Mucosa of descending colon (tissue), 3 donors: ENCODE data around the gene SYNDIG1. TPM values are rescaled to one million over a fixed set of nuclear protein-coding genes. Genes with fewer than 3 reads are reported as not detected.

ENCODE experiments used
- ATAC-seq: fragments of 200-7000 bp; cut with Tn5 transposase; one replicate; pipeline ENCODE4 v1.9.1; 2020; ENCODE audit warnings: mild to moderate bottlenecking, moderate library complexity
- DNase-seq, 3 donors: peaks; one replicate each; pipeline ENCODE4 v3.0.0-alpha.2; 2020
- H3K36me3 ChIP-seq: fragments of 200-600 bp; one replicate; pipeline ENCODE4 v1.8.0; 2021; ENCODE audit warnings: low read depth, mild to moderate bottlenecking
- H3K4me1 ChIP-seq: fragments of 200-600 bp; one replicate; pipeline ENCODE4 v1.8.0; 2021; ENCODE audit warnings: low read depth, mild to moderate bottlenecking
- H3K4me3 ChIP-seq: fragments of 200-600 bp; one replicate; pipeline ENCODE4 v1.8.0; 2021; ENCODE audit warnings: mild to moderate bottlenecking
- H3K9me3 ChIP-seq: fragments of 200-600 bp; one replicate; pipeline ENCODE4 v1.8.0; 2021; ENCODE audit warnings: mild to moderate bottlenecking
- CTCF ChIP-seq: fragments of 200-600 bp; IDR thresholded peaks from one replicate; pipeline ENCODE4 v1.8.0; 2022; ENCODE audit warnings: antibody characterized with exemption, mild to moderate bottlenecking
- intact Hi-C, 2 donors: fragments of 100-400 bp; cut with DNase I in 1 of 2; cut with micrococcal nuclease in 1 of 2; formaldehyde crosslinking; loops; one replicate each; pipeline versions ENCODE4 v1.11.0 to v1.11.1; 2022; cut with DNase I, micrococcal nuclease
- total RNA-seq, 3 donors: library from RNA; stranded (reverse); fragmentation: NEBNext Ultra II Directional in 2 of 3; extraction: Animal tissue kit (Norgen Biotek cat#: 25700) in 2 of 3; gene quantifications; one replicate each; pipeline versions ENCODE4 v1.2.1 to v1.2.4, GENCODE V29; 2021 to 2023
- donor health status: DM: no; HTN: no; CAD: no; lungs with moderate emphysema.
- donor health status: DM: no; HTN: no; CAD: no.
- donor health status: DM: no; HTN: yes; CAD: no.

The SYNDIG1 gene
- total RNA-seq, 3 donors from 2014 or later: 0.12 to 0.46 (median 0.35) TPM

GRCh38 chr20:24521032-24521431, 51.6 kb downstream of the SYNDIG1 start:
- Histone ChIP-seq H3K36me3 (no peaks in the 10 kb centered on the region), H3K4me3 (no peak overlapping the region), H3K4me1 (no peaks in the 10 kb centered on the region), H3K9me3 (no peaks in the 10 kb centered on the region)
- intact Hi-C loops: no loop called here
- no peak for DNase-seq
- no peak for ATAC-seq
- no peak for TF ChIP-seq CTCF

DNA sequence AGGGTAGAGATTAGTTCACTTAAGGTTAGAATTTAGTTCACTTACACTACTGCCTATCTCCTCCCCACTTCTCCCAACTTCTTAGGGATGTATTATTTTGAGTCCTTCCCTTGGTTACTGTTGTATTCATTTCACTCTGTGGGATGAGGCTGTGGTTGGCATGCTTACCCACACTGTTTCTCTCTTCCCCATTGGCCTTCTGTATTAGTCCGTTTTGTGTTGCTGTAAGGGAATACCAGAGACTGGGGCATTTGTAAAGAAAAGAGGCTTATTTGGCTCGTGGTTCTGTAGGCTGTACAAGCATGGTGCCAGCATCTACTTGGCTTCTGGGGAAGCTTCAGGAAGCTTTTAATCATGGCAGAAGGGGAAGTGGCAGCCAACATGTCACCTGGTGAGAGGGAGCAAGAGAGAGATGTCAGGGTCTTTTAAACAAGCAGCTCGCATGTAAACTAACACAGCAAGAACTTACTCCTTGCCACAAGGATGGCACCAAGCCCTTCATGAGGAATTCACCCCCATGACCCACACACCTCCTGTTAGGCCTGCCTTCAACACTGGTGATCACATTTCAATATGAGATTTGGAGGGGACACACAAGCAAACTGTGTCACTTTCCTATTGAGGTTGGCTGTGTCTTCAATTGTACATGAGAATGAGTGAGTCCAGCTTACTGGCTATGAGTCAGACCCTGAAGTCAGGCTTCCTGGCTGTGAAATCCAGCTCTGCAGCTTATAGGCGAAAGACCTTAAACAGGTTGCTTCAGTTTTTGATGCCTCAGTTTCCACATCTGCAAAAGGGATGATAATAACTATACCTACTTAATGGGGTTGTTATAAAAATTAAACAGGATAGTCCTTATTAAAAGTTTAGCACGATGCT, 53.3 kb downstream of the SYNDIG1 start:
- H3K9me3 ChIP-seq: no peaks in the 10 kb centered on the region
- H3K4me1 ChIP-seq: no peaks in the 10 kb centered on the region
- no peaks in the 10 kb centered on the region for H3K36me3 ChIP-seq
- no peak for DNase-seq
- no peak overlapping the region for H3K4me3 ChIP-seq
- no peak for TF ChIP-seq CTCF
- no peak for ATAC-seq
- intact Hi-C loops: no loop called here

- no peaks in the 10 kb centered on the region for H3K9me3 ChIP-seq
- TF ChIP-seq CTCF: no peak
- no peaks in the 10 kb centered on the region for H3K4me1 ChIP-seq
- intact Hi-C loops: no loop called here
- H3K4me3 ChIP-seq: no peak overlapping the region
- no peaks in the 10 kb centered on the region for H3K36me3 ChIP-seq
- DNase-seq: no peak
- ATAC-seq: no peak
These were observed 54.2 kb downstream of the SYNDIG1 start for GRCh38 chr20:24523661-24524060.

DNA sequence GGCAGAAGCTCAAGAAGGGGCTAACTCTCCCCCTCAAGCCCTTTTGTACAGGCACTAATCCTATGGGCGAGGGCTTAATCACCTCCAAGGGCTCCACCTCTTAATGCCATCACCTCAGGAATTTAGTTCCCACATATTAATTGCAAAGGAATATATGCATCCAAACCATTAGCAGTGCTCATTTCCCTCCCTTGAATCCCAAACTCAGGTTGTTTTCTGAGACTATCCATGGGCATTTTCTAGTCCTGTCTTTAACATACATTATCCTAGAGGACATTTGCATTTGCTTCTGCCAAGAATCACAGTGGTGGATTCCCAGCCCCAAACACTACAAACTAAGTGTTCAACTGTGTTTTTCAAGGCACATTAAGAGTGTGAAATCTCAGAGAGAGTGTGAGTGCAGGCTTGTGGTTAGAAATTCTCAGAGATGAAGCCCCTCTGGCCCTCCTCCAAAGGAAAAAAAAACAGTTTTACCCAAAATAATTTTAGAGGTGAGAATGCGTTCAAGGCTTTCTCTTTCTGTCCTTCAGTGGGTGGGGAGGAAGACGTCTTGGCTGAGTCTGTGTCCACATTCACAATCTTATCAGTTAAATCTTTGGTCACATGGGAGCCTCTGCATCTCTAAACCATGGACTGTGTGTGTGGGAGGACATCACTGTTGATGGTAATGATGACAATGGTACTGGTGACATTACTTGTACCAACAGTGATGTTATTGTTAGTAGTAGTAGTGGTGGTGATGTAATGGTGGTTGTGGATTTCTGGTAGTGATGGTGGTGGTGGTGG, 59.3 kb downstream of the SYNDIG1 start:
- Histone ChIP-seq H3K4me3 (no peak overlapping the region), H3K4me1 (no peaks in the 10 kb centered on the region), H3K36me3 (no peaks in the 10 kb centered on the region), H3K9me3 (no peaks in the 10 kb centered on the region)
- ATAC-seq (no peak), DNase-seq (no peak)
- no peak for TF ChIP-seq CTCF
- intact Hi-C loops: no loop called here

DNA sequence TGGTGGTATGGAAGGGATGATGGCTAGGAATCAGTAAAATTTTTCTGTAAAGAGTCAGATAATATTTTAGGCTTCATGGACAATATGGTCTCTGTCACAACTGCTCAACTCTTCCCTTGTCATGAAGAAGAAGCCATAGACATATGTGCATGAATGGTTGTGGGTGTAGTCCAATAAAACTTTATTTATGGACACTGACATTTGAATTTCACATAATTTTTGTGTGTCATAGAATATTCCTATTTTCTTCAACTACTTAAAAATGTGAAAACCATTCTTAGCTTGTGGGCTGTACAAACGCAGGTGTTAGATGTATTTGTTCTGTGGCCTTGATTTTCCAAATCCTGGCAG, 59.9 kb downstream of the SYNDIG1 start:
- Histone ChIP-seq H3K36me3 (no peaks in the 10 kb centered on the region), H3K4me1 (no peaks in the 10 kb centered on the region), H3K9me3 (no peaks in the 10 kb centered on the region), H3K4me3 (no peak overlapping the region)
- DNase-seq (no peak), ATAC-seq (no peak)
- intact Hi-C loops: no loop called here
- no peak for TF ChIP-seq CTCF
